GM18870 (cell line): Measurements from ENCODE around the gene CCDC88A.
"Not testable (repeated sequence)": the region's sequence is repeated elsewhere in the genome, so short reads cannot be mapped to it uniquely, and the experiment has no call there.

Experiments
- ATAC-seq: cut with Tn5 transposase; IDR thresholded peaks from one replicate; pipeline ENCODE4 v1.9.1; 2021; ENCODE audit warnings: moderate library complexity; ENCODE audit not compliant: unreplicated experiment

Gene CCDC88A, protein sequence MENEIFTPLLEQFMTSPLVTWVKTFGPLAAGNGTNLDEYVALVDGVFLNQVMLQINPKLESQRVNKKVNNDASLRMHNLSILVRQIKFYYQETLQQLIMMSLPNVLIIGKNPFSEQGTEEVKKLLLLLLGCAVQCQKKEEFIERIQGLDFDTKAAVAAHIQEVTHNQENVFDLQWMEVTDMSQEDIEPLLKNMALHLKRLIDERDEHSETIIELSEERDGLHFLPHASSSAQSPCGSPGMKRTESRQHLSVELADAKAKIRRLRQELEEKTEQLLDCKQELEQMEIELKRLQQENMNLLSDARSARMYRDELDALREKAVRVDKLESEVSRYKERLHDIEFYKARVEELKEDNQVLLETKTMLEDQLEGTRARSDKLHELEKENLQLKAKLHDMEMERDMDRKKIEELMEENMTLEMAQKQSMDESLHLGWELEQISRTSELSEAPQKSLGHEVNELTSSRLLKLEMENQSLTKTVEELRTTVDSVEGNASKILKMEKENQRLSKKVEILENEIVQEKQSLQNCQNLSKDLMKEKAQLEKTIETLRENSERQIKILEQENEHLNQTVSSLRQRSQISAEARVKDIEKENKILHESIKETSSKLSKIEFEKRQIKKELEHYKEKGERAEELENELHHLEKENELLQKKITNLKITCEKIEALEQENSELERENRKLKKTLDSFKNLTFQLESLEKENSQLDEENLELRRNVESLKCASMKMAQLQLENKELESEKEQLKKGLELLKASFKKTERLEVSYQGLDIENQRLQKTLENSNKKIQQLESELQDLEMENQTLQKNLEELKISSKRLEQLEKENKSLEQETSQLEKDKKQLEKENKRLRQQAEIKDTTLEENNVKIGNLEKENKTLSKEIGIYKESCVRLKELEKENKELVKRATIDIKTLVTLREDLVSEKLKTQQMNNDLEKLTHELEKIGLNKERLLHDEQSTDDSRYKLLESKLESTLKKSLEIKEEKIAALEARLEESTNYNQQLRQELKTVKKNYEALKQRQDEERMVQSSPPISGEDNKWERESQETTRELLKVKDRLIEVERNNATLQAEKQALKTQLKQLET (N-terminal part only)

GRCh38 chr2:55419679-55420438, at the start of gene CCDC88A:
TSS of gene CCDC88A (minus strand) at chr2:55419856. CDS start at chr2:55419079, 777 bp downstream.
- ATAC-seq, result peak; percentile 44

DNA sequence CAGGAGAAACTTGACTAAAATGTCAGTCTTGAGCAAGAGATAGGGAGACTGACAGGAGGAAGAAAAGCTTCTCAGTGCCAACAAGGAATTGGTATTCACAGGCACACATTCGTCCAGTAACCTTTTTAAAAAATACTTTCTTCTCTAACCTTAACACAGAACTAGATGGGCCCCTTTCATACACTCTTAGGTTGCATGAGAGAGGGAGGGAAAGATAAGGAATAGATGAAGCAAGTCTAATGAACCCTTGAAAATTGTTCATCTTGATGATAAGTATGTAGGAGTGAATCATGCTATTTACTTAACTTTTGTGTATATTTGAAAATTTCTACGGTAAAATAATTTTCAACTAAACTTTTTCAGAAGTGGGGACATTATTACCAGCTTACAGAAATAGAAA, 42.0 kb upstream of the CCDC88A start:
- ATAC-seq, result no peak

- ATAC-seq, result no peak
Measured at GRCh38 chr2:55460562-55460961, 40.9 kb upstream of the CCDC88A start.

- ATAC-seq, result no peak
Measured at GRCh38 chr2:55459714-55460274, 40.1 kb upstream of the CCDC88A start.

DNA sequence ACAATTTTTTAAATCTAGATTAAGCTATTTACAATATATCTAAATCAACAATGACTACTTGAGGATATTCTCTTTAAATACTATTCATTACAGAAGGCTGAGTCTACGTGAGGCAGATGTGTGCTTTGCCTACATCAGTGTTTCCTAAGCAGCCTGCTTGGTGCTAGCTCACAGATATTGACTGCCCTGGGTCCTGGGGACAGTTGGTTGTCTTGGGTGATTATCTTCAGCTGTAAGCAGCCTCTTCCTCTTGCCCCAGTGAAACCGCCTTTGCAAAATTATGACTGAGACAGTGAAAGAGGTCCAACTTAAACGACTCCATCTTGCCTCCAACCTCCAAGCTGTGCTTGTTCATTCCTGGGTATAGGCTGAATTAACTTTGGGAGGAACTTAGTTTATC, 39.6 kb upstream of the CCDC88A start:
- no peak for ATAC-seq

GRCh38 chr2:55454121-55454520, 34.5 kb upstream of the CCDC88A start:
- ATAC-seq, result no peak

GRCh38 chr2:55452879-55453278, 33.2 kb upstream of the CCDC88A start:
- no peak for ATAC-seq

DNA sequence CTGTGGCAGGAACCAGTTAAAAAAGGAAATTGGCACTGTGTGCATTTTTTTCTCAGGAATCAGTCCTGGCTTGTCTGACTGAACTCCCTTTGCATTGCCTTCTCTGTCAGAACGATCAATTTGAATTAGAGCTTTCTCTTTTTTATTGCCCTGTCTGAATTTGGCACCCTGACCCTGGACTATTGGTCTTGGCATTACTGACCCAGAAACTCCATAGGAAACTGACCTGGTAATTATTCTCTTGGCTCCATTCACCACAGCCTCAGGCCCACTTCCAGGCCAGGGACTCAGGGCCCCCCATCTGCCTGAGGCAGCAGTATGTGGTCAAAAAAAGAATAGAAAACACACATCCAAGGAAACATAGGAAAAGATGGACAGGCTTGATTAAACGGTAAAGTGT, 32.0 kb upstream of the CCDC88A start:
- no peak for ATAC-seq

- ATAC-seq, result not testable (repeated sequence)
Measured at GRCh38 chr2:55450014-55450413, 30.4 kb upstream of the CCDC88A start.

GRCh38 chr2:55442045-55442760, 22.5 kb upstream of the CCDC88A start:
- not testable (repeated sequence) for ATAC-seq

DNA sequence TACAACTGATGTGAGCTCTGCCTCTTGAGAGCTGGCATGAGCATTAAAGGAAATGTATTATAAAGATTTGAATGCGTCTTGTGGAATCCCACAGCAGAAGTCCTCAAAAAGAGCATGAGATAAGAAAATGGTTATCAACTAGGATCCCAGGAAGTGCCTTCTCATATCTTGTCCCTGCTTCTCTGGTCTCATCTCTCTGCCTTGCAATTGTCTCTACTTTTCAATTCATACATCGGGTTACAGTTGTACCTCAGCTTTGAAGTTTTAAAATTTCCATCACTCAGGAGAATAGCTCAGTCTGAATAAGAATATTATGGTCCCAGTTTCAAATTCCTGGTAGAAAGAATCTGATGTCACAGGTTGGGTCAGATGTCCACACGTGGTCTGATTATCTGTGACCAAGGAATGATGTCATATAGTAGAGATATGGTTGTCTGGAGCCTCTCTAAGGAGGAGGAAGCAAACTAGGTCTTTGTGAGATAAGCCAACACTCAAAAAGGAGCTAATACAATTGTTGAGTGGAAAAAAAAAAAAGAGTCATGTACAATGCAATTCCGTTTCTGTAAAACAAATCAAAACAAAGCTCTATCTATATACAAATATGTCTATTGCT, 21.7 kb upstream of the CCDC88A start:
- no peak for ATAC-seq

DNA sequence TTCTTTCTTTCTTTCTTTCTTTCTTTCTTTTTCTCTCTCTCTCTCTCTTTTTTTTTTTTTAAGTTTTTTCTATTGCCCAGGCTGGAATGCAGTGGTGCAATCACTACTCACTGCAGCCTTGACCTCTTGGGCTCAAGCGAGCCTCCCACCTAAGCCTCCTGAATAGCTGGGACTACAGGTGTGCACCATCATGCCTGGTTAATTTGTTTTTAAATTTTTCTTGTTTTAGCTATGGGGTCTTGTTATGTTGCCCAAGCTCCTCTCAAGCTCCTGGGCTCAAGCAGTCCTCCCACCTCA, 19.4 kb upstream of the CCDC88A start:
- no peak for ATAC-seq

DNA sequence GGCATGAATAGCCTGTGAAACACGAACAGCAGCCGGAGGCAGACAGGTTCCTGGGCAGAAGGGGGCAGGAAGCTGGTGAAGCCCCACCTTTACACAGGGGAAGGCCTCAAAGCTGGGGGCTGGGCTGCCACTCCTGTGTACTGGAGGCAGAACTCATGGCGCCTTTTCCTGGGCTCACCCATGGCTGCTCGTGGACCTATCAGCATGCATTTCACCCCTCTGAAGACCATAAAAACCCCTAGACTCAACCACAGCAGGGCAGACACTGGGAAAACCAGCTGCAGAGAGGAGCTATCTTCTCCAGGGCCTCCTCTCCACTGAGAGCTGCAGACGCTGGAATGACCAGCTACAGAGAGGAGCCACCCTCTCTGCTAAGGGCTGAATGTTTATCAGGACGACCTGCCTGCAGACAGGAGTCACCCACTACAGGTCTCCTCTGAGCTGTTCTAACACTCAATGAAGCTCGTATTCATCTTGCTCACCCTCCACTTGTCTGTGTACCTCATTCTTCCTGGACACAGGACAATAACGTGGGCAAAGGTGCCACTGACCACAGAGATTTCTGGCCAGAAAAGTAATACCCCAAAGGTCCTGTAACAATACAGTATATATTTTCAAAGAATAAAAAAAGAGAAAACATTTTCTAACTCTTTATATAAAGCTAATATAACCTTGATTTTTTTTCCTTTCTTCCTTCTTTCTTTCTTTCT, 18.9 kb upstream of the CCDC88A start:
- ATAC-seq, result no peak

- ATAC-seq, result no peak
Measured at GRCh38 chr2:55437515-55438390, 18.1 kb upstream of the CCDC88A start.

GRCh38 chr2:55431982-55432627, 12.4 kb upstream of the CCDC88A start:
- no peak for ATAC-seq

GRCh38 chr2:55430211-55430975, 10.7 kb upstream of the CCDC88A start:
- no peak for ATAC-seq

GRCh38 chr2:55428258-55428657, 8.6 kb upstream of the CCDC88A start:
- ATAC-seq, result no peak
